HCT116 (cell line): Measurements from ENCODE around the gene PSME2. TPM values are rescaled to one million over a fixed set of nuclear protein-coding genes. Genes with fewer than 3 reads are reported as not detected.

ENCODE experiments used
- ATAC-seq: fragments of 200-7000 bp; cut with Tn5 transposase; 2 replicates; pipeline ENCODE4 v1.9.1; 2020; ENCODE audit warnings: mild to moderate bottlenecking, moderate library complexity
- BruUV-seq: library from RNA; stranded (reverse); fragments of 400-500 nt; replicated peaks from 2 replicates; lab custom pipeline; 2021; lab: Mats Ljungman, UMichigan
- CTCF ChIA-PET: fragments of 300-600 bp; sonication (Branson Sonifier 250); formaldehyde crosslinking; loops from one replicate; lab custom pipeline; 2021; ENCODE audit warnings: antibody characterized with exemption; lab: Charles Lee
- POLR2A ChIA-PET: fragments of 300-600, 350-600 bp; sonication (Branson Sonifier 250); formaldehyde crosslinking; loops from one replicate; lab custom pipeline; 2021; ENCODE audit warnings: antibody characterized with exemption; lab: Charles Lee
- RAD21 ChIA-PET, 2 experiments: fragments of 300-600 bp; sonication (Branson Sonifier 250); formaldehyde crosslinking; loops; one replicate each; lab custom pipeline; 2023; ENCODE audit warnings: low total read pairs in 2 of 2; ENCODE audit not compliant: uncharacterized antibody in 2 of 2, unreplicated experiment in 2 of 2, low non-redundant PET in 1 of 2; lab: Charles Lee
- DNase-seq: peaks from one replicate; pipeline ENCODE4 v3.0.0-alpha.2; 2010; ENCODE audit warnings: low read depth, low spot score
- H2AFZ ChIP-seq: fragments of 200-600 bp; shearing (Covaris generic), sonication (generic); 2 replicates; pipeline ENCODE4 v1.6.1; 2017; ENCODE audit warnings: low read depth, mixed run types, mixed read lengths, antibody characterized with exemption, low read length; ENCODE audit not compliant: poor library complexity, severe bottlenecking
- H3K27ac ChIP-seq: 2 replicates; pipeline ENCODE4 v1.5.1; 2012; ENCODE audit warnings: low read depth, low read length
- H3K27me3 ChIP-seq: fragments of 200-600 bp; sonication (generic); 2 replicates; pipeline ENCODE4 v1.6.1; 2016; ENCODE audit warnings: mixed run types, low read length, mixed read lengths; ENCODE audit not compliant: insufficient read depth
- H3K36me3 ChIP-seq, 2 experiments: fragments of 200-500 bp in 1 of 2; fragments of 200-600 bp in 1 of 2; sonication (Bioruptor generic) in 1 of 2; sonication (generic) in 1 of 2; 2 replicates each; pipeline versions ENCODE4 v1.5.1 to v1.6.1; 2014 to 2016; ENCODE audit warnings: low read length in 2 of 2, inconsistent platforms in 1 of 2, mixed read lengths in 1 of 2, mixed run types in 1 of 2; ENCODE audit not compliant: insufficient read depth in 2 of 2, control insufficient read depth in 1 of 2
- H3K4me1 ChIP-seq, 2 experiments: fragments of 200-600 bp in 1 of 2; sonication (generic) in 1 of 2; 2 replicates each; pipeline versions ENCODE4 v1.5.1 to v1.6.1; 2012 to 2017; ENCODE audit warnings: low read length in 2 of 2, inconsistent platforms in 1 of 2, mild to moderate bottlenecking in 1 of 2, mixed read lengths in 1 of 2, mixed run types in 1 of 2, moderate library complexity in 1 of 2; ENCODE audit not compliant: insufficient read depth in 2 of 2, control insufficient read depth in 1 of 2
- H3K4me2 ChIP-seq: fragments of 200-600 bp; sonication (generic); 2 replicates; pipeline ENCODE4 v1.6.1; 2017; ENCODE audit warnings: mixed run types, low read length, mixed read lengths
- H3K4me3 ChIP-seq, 2 experiments: fragments of 200-600 bp in 1 of 2; sonication (generic) in 1 of 2; replicated peaks in 1 of 2; 2 replicates each; pipeline ENCODE4 v1.5.1; 2011 to 2016; ENCODE audit warnings: low read length in 2 of 2, control low read depth in 1 of 2, low read depth in 1 of 2, mild to moderate bottlenecking in 1 of 2, mixed read lengths in 1 of 2, mixed run types in 1 of 2
- H3K79me2 ChIP-seq: fragments of 200-600 bp; sonication (generic); 2 replicates; pipeline ENCODE4 v1.6.1; 2017; ENCODE audit warnings: mild to moderate bottlenecking, mixed run types, low read length, moderate library complexity, mixed read lengths; ENCODE audit not compliant: insufficient read depth
- H3K9ac ChIP-seq: fragments of 200-600 bp; sonication (generic); 2 replicates; pipeline ENCODE4 v1.6.1; 2016; ENCODE audit warnings: low read length, mixed read lengths
- H3K9me2 ChIP-seq: fragments of 200-600 bp; sonication (generic), shearing (Covaris generic); 2 replicates; pipeline ENCODE4 v1.6.1; 2017; ENCODE audit warnings: mixed run types, mild to moderate bottlenecking, moderate library complexity; ENCODE audit not compliant: insufficient read depth
- H3K9me3 ChIP-seq, 2 experiments: fragments of 200-500 bp in 1 of 2; fragments of 200-600 bp in 1 of 2; sonication (Bioruptor generic) in 1 of 2; sonication (generic) in 1 of 2; 2 replicates each; pipeline ENCODE4 v1.6.1; 2014 to 2017; ENCODE audit warnings: low read length in 2 of 2, mixed read lengths in 2 of 2, inconsistent platforms in 1 of 2, low read depth in 1 of 2, mild to moderate bottlenecking in 1 of 2, mixed run types in 1 of 2, moderate library complexity in 1 of 2; ENCODE audit not compliant: control insufficient read depth in 1 of 2, insufficient read depth in 1 of 2
- H4K20me1 ChIP-seq: fragments of 200-600 bp; sonication (generic), shearing (Covaris generic); 2 replicates; pipeline ENCODE4 v1.6.1; 2017; ENCODE audit warnings: mixed run types, mild to moderate bottlenecking, moderate library complexity; ENCODE audit not compliant: insufficient read depth
- CEBPB ChIP-seq: IDR thresholded peaks from 2 replicates; pipeline ENCODE4 v1.6.1; 2012; ENCODE audit warnings: low read depth
- ELF1 ChIP-seq: IDR thresholded peaks from 2 replicates; pipeline ENCODE4 v1.6.1; 2012; ENCODE audit warnings: low read depth, borderline replicate concordance
- EZH2 ChIP-seq: fragments of 200-600 bp; sonication (generic); IDR thresholded peaks from 2 replicates; pipeline ENCODE4 v1.6.1; 2017; ENCODE audit warnings: antibody characterized with exemption, mixed run types
- EZH2phosphoT487 ChIP-seq: fragments of 200-600 bp; IDR thresholded peaks from 2 replicates; pipeline ENCODE4 v1.6.1; 2018; ENCODE audit warnings: antibody characterized with exemption, borderline replicate concordance
- FOSL1 ChIP-seq: IDR thresholded peaks from 2 replicates; pipeline ENCODE4 v1.6.1; 2012; ENCODE audit warnings: low read depth
- JUND ChIP-seq: IDR thresholded peaks from 2 replicates; pipeline ENCODE4 v1.6.1; 2012
- POLR2A ChIP-seq: IDR thresholded peaks from 2 replicates; pipeline ENCODE4 v1.7.0; 2011; ENCODE audit warnings: borderline replicate concordance; ENCODE audit not compliant: insufficient read depth, insufficient read length; ENCODE audit errors: extremely low read depth
- REST ChIP-seq: IDR thresholded peaks from 2 replicates; pipeline ENCODE4 v1.6.1; 2012; ENCODE audit warnings: low read depth
- SIN3A ChIP-seq: IDR thresholded peaks from 2 replicates; pipeline ENCODE4 v1.6.1; 2012; ENCODE audit warnings: low read depth
- SP1 ChIP-seq: IDR thresholded peaks from 2 replicates; pipeline ENCODE4 v1.6.1; 2012; ENCODE audit warnings: low read depth
- TCF7L2 ChIP-seq: IDR thresholded peaks from 2 replicates; pipeline ENCODE4 v1.7.0; 2011; ENCODE audit warnings: borderline replicate concordance, inconsistent platforms; ENCODE audit not compliant: insufficient read depth, insufficient read length; ENCODE audit errors: extremely low read depth
- YY1 ChIP-seq: IDR thresholded peaks from 2 replicates; pipeline ENCODE4 v1.6.1; 2011; ENCODE audit warnings: low read length, low read depth, moderate library complexity, mild to moderate bottlenecking; ENCODE audit not compliant: insufficient replicate concordance; ENCODE audit errors: extremely low read depth
- ZFX ChIP-seq: fragments of 450-650 bp; IDR thresholded peaks from 2 replicates; pipeline ENCODE4 v1.6.1; 2017
- intact Hi-C: fragments of 100-400 bp; cut with micrococcal nuclease; formaldehyde crosslinking; loops from 2 replicates; pipeline ENCODE4 v1.10.0; 2022
- total RNA-seq: library from RNA; stranded (reverse); gene quantifications from one replicate; pipeline ENCODE4 v1.2.1, GENCODE V29; 2021; ENCODE audit not compliant: unreplicated experiment
- TF ChIP-seq, protein P1 (sequence below): IDR thresholded peaks from 2 replicates; pipeline ENCODE4 v1.6.1; 2011; ENCODE audit warnings: mild to moderate bottlenecking, low read length, moderate library complexity; ENCODE audit not compliant: insufficient replicate concordance; ENCODE audit errors: extremely low read depth
- TF ChIP-seq, protein P2 (sequence below): IDR thresholded peaks from 2 replicates; pipeline ENCODE4 v1.6.1; 2012

PSME2 gene
- total RNA-seq, 1 experiment from 2014 or later = 160 TPM

DNA sequence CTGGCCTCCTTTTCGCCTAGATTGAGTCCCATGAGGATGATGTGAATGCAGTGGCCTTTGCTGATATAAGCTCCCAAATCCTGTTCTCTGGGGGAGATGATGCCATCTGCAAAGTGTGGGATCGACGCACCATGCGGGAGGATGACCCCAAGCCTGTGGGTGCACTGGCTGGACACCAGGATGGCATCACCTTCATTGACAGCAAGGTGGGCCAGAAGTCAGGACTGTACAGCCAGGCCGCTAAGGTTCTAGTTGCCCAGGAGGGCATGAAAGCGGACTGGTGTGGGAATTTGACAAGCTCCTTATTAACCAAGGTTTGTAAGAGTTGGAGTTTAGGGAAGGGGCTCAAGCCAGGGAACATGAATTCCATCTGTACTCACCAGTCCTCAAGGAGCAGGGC lies 26.7 kb downstream of the PSME2 start (continued):
- TF ChIP-seq POLR2A = no peak

DNA sequence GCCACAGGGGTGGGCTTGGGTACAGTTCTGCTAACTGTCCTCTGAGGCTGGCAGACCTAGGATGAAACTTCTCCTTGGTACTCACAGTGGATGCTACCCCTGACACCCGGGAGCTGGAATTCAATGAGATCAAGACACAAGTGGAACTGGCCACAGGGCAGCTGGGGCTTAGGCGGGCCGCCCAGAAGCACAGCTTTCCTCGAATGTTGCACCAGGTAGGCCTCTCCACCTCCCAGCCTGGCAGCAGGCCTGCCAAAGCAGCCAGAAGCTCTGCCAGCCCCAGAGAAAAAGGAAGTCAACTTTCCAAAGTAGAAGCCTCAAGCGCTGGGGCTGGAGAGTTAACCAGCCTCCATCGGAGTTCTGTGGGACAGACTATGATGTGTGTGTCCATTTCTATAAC lies 29.2 kb downstream of the PSME2 start:
- no peak overlapping the region for H3K27ac ChIP-seq
- H3K4me1 ChIP-seq = peaks cover 6 to 16% of the 10 kb centered on the region in 2 experiments; a peak in 3 of 4 replicates
- no peak for ATAC-seq
- intact Hi-C loops = no loop called here
- H3K9ac ChIP-seq = no peak overlapping the region
- no peaks in the 10 kb centered on the region for H3K9me3 ChIP-seq
- H3K4me3 ChIP-seq = no peak overlapping the region
- H3K4me2 ChIP-seq = no peak overlapping the region
- no TSS peak for BruUV-seq
- no peaks in the 10 kb centered on the region for H4K20me1 ChIP-seq
- DNase-seq = no peak
- ChIA-PET RAD21 (no interaction called here), POLR2A (no interaction called here), CTCF (no interaction called here)
- peaks cover 14% of the 10 kb centered on the region; the same call in 1 of the 2 replicates for H3K79me2 ChIP-seq
- no peak overlapping the region for H2AFZ ChIP-seq
- peaks cover 18 to 21% of the 10 kb centered on the region in 2 experiments for H3K36me3 ChIP-seq
- TF ChIP-seq, protein P1, sequence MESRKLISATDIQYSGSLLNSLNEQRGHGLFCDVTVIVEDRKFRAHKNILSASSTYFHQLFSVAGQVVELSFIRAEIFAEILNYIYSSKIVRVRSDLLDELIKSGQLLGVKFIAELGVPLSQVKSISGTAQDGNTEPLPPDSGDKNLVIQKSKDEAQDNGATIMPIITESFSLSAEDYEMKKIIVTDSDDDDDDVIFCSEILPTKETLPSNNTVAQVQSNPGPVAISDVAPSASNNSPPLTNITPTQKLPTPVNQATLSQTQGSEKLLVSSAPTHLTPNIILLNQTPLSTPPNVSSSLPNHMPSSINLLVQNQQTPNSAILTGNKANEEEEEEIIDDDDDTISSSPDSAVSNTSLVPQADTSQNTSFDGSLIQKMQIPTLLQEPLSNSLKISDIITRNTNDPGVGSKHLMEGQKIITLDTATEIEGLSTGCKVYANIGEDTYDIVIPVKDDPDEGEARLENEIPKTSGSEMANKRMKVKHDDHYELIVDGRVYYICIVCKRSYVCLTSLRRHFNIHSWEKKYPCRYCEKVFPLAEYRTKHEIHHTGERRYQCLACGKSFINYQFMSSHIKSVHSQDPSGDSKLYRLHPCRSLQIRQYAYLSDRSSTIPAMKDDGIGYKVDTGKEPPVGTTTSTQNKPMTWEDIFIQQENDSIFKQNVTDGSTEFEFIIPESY = no peak
- no peak for TF ChIP-seq FOSL1
- no peak for TF ChIP-seq CEBPB
- TF ChIP-seq SP1 = no peak
- no peak for TF ChIP-seq SIN3A
- TF ChIP-seq ELF1 = no peak
- no peak for TF ChIP-seq JUND
- no peak for TF ChIP-seq EZH2phosphoT487
- no peak for TF ChIP-seq REST
- no peak for TF ChIP-seq ZFX
- no peak for TF ChIP-seq YY1
- no peak for TF ChIP-seq EZH2
- no peak for TF ChIP-seq TCF7L2
- TF ChIP-seq, protein P2, sequence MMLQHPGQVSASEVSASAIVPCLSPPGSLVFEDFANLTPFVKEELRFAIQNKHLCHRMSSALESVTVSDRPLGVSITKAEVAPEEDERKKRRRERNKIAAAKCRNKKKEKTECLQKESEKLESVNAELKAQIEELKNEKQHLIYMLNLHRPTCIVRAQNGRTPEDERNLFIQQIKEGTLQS = no peak
- no peaks in the 10 kb centered on the region for H3K9me2 ChIP-seq
- no peaks in the 10 kb centered on the region for H3K27me3 ChIP-seq
